Colonic mucosa (tissue), 4 donors: Measurements from ENCODE around the gene CENPA. TPM values are rescaled to one million over a fixed set of nuclear protein-coding genes. Genes with fewer than 3 reads are reported as not detected.

Experiments
- DNase-seq: peaks from one replicate; pipeline ENCODE4 v3.0.0-alpha.2; 2020
- H3K27ac ChIP-seq: fragments of 200-600 bp; one replicate; pipeline ENCODE4 v1.8.0; 2021
- H3K27me3 ChIP-seq: fragments of 200-600 bp; one replicate; pipeline ENCODE4 v1.8.0; 2021
- H3K36me3 ChIP-seq: fragments of 200-600 bp; one replicate; pipeline ENCODE4 v1.8.0; 2021
- H3K4me1 ChIP-seq: fragments of 200-600 bp; one replicate; pipeline ENCODE4 v1.8.0; 2021; ENCODE audit warnings: mild to moderate bottlenecking
- H3K4me3 ChIP-seq: fragments of 200-600 bp; one replicate; pipeline ENCODE4 v1.8.0; 2021
- H3K9ac ChIP-seq, 2 donors: one replicate each; pipeline ENCODE4 v1.7.0; 2013; ENCODE audit warnings: control low read depth in 2 of 2, low read depth in 2 of 2, low read length in 2 of 2
- H3K9me3 ChIP-seq: fragments of 200-600 bp; one replicate; pipeline ENCODE4 v1.8.0; 2021
- intact Hi-C: fragments of 100-400 bp; cut with DNase I; formaldehyde crosslinking; loops from one replicate; pipeline ENCODE4 v1.14.1; 2022
- total RNA-seq, 2 donors: library from RNA; stranded (reverse); fragmentation: NEBNext Ultra II Directional in 1 of 2; extraction: Animal tissue kit (Norgen Biotek cat#: 25700) in 1 of 2; gene quantifications; one replicate each; pipeline ENCODE4 v1.2.1, GENCODE V29; 2021
- TF ChIP-seq, protein P1 (sequence below): fragments of 200-600 bp; IDR thresholded peaks from one replicate; pipeline ENCODE4 v1.8.0; 2022; ENCODE audit warnings: antibody characterized with exemption, mild to moderate bottlenecking
- donor health status: healthy.
- donor health status: DM: no; HTN: no; CAD: no.
- donor health status: DM: no; HTN: no; CAD: no.

The CENPA gene
- 10 to 100 TPM in 1 of 2 donors, 1 to 10 TPM in 1; 6.5 to 22.7 TPM for total RNA-seq

DNA sequence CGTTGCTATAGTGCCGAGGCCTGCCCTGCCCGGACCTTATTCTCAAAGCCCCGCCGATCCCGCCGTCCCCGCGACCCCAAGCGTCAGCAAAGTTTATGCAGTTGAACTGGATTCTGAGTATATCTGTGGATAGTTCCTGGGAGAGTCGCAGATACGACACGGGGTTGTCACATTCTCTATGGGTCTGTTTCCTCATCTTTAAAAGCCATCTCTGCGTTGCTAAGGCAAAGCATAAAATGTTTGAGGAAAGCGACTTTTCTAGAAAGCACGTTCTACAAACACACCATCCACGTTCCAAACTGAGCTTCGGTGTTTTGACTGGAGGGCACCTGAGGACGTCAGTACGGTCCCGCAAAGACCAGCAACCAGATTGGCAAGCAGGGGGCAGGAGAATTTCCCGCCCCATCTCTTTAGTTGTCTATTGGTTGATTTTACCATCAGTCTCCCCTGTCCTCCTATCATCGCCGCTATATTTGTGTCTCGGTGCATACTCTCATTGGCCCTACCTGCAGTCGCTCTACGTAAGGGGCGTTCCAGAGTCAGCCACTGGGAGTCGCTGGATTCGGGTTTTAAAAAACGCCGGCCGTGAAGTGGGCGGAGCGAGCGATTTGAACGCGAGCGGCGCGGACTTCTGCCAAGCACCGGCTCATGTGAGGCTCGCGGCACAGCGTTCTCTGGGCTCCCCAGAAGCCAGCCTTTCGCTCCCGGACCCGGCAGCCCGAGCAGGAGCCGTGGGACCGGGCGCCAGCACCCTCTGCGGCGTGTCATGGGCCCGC is at the start of gene CENPA:
Gene CENPA, plus strand, starts transcription at position 626 of the 776 bp plus-strand sequence. Its CDS starts 141 bp downstream, at position 767.
- intact Hi-C loops, result no loop called here
- no peak within 1 kb of the TSS for H3K27ac ChIP-seq
- H3K27me3 ChIP-seq, result no peaks in the 10 kb centered on the region

DNA sequence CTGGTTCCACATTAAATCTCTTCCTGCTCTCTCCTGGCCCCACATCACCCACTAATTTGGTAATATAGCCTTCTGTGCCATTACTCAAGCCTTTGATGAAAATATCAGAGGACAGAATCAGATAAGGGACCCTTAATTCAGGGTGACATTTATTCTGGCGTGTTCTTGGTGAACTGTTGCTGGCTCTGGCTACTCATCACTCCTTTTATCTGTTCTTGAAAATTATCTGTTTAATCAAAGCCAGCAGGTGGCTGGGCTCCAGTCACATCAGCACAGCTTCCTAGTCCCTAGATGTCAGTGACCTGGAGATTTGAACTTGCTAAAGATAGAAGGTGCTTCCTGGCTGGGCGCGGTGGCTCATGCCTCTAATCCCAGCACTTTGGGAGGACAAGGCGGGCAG is 48.6 kb upstream of the CENPA start:
- TF ChIP-seq, protein P1, sequence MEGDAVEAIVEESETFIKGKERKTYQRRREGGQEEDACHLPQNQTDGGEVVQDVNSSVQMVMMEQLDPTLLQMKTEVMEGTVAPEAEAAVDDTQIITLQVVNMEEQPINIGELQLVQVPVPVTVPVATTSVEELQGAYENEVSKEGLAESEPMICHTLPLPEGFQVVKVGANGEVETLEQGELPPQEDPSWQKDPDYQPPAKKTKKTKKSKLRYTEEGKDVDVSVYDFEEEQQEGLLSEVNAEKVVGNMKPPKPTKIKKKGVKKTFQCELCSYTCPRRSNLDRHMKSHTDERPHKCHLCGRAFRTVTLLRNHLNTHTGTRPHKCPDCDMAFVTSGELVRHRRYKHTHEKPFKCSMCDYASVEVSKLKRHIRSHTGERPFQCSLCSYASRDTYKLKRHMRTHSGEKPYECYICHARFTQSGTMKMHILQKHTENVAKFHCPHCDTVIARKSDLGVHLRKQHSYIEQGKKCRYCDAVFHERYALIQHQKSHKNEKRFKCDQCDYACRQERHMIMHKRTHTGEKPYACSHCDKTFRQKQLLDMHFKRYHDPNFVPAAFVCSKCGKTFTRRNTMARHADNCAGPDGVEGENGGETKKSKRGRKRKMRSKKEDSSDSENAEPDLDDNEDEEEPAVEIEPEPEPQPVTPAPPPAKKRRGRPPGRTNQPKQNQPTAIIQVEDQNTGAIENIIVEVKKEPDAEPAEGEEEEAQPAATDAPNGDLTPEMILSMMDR, result no peak
- DNase-seq, result no peak
- Histone ChIP-seq H3K27me3 (no peaks in the 10 kb centered on the region), H3K36me3 (no peaks in the 10 kb centered on the region), H3K27ac (no peak overlapping the region), H3K9ac (no peak overlapping the region), H3K9me3 (no peaks in the 10 kb centered on the region), H3K4me1 (no peaks in the 10 kb centered on the region), H3K4me3 (no peak overlapping the region)
- intact Hi-C loops, result no loop called here

More for the DNA sequence above, at the start of gene CENPA:
- Histone ChIP-seq H3K9me3 (no peaks in the 10 kb centered on the region), H3K4me3 (peak within 1 kb of the TSS; percentile 98), H3K4me1 (no peaks in the 10 kb centered on the region), H3K36me3 (no peaks in the 10 kb centered on the region), H3K9ac (peak within 1 kb of the TSS; percentile 51 to 68)
- TF ChIP-seq, protein P1, result no peak
- DNase-seq, result peak; percentile 98

DNA sequence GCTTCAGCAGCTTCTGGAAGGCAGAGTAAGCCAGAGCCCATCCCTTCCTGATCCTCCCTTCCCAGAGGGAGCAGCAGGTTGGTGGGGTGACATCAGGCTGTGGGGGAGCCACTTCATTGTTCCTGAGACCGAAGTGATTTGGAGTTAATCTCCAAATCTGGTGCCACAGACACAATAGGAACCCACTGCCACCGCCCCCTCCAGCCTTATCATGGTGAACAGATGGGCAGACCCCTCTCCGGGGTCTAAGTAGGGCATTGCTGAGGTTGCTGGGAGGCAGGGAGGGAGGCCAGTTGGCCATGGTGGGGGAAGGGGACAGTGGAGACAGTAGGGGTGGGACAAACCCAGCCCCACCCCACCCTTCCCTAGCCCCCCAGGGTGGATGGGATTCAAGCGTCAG is 47.4 kb upstream of the CENPA start:
- no peak for DNase-seq
- TF ChIP-seq, protein P1, result no peak
- intact Hi-C loops, result no loop called here

DNA sequence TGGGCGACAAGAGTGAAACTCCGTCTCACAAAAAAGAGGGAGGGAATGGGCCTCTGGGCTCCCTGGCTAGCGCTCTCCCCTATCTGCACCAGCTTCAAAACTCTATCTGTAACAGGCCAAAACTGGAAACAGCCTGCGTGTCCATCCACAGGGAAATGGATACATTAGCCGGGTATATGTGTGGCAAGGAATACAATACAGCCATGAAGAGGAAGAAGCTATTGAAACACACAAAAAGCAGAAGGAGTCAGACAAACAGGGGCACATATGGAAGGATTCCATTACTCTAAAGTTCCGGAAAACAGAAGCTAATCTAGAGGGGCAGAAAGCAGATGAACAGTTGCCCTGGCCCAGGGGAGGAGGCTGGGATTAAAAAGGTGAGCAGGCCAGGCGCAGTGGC is 46.3 kb upstream of the CENPA start:
- no peak overlapping the region for H3K4me3 ChIP-seq
- H3K9ac ChIP-seq, result no peak overlapping the region
- H3K36me3 ChIP-seq, result no peaks in the 10 kb centered on the region
- H3K27me3 ChIP-seq, result no peaks in the 10 kb centered on the region
- no peaks in the 10 kb centered on the region for H3K9me3 ChIP-seq
- H3K27ac ChIP-seq, result no peak overlapping the region
- TF ChIP-seq, protein P1, result no peak
- no peaks in the 10 kb centered on the region for H3K4me1 ChIP-seq
- intact Hi-C loops, result no loop called here
- DNase-seq, result no peak

More for the DNA sequence above, 47.4 kb upstream of the CENPA start:
- Histone ChIP-seq H3K9ac (no peak overlapping the region), H3K4me1 (no peaks in the 10 kb centered on the region), H3K36me3 (no peaks in the 10 kb centered on the region), H3K27ac (no peak overlapping the region), H3K4me3 (no peak overlapping the region), H3K27me3 (no peaks in the 10 kb centered on the region), H3K9me3 (no peaks in the 10 kb centered on the region)

DNA sequence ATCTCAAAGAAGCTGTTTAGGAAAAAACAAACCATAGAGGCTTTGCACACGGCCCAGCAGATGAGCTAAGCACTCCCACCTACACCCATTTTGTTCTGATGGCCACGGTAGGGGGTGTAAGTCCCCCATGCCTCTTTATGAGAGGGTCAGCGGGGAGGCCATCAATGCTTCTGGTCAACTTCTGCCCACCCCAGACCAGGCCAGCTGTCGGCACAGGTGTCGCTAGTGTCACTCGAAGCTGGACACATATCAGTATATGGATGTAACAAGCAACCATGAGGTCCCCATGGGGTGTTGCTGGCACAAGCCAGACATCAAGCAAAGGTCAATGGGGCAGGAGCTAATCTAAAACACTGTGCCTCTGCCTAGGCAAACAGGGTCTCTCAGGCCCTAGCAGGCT is 45.5 kb upstream of the CENPA start:
- TF ChIP-seq, protein P1, result no peak
- no peaks in the 10 kb centered on the region for H3K27me3 ChIP-seq
- no peak overlapping the region for H3K4me3 ChIP-seq
- no peak for DNase-seq
- H3K4me1 ChIP-seq, result no peaks in the 10 kb centered on the region
- no peaks in the 10 kb centered on the region for H3K36me3 ChIP-seq
- no peak overlapping the region for H3K27ac ChIP-seq
- H3K9me3 ChIP-seq, result no peaks in the 10 kb centered on the region
- intact Hi-C loops, result no loop called here
- H3K9ac ChIP-seq, result no peak overlapping the region
